DND-41 (cell line): ENCODE measurements around the gene CAND1.

Experiments
- ATAC-seq: fragments of 200-7000 bp; cut with Tn5 transposase; 3 replicates; pipeline ENCODE4 v1.9.1; 2021; ENCODE audit warnings: low read depth; ENCODE audit not compliant: insufficient read depth
- DNase-seq: peaks from one replicate; pipeline ENCODE4 v3.0.0-alpha.2; 2020
- H2AFZ ChIP-seq: 2 replicates; pipeline ENCODE4 v1.6.0; 2012; ENCODE audit warnings: low read depth, low read length
- H3K27ac ChIP-seq: 2 replicates; pipeline ENCODE4 v1.5.1; 2012; ENCODE audit warnings: low read length, inconsistent platforms
- H3K27me3 ChIP-seq: fragments of 200-600 bp; sonication (generic); 2 replicates; pipeline ENCODE4 v1.6.0; 2012; ENCODE audit warnings: low read length, mild to moderate bottlenecking, inconsistent platforms; ENCODE audit not compliant: insufficient read depth, poor library complexity
- H3K36me3 ChIP-seq: 2 replicates; pipeline ENCODE4 v1.5.1; 2012; ENCODE audit warnings: low read length, inconsistent platforms; ENCODE audit not compliant: insufficient read depth
- H3K4me1 ChIP-seq: 2 replicates; pipeline ENCODE4 v1.5.1; 2012; ENCODE audit warnings: mild to moderate bottlenecking, low read length; ENCODE audit not compliant: insufficient read depth
- H3K4me2 ChIP-seq: 2 replicates; pipeline ENCODE4 v1.6.0; 2012; ENCODE audit warnings: mild to moderate bottlenecking, moderate library complexity, low read length, inconsistent platforms; ENCODE audit not compliant: insufficient read depth
- H3K4me3 ChIP-seq, 2 experiments: fragments of 200-600 bp in 1 of 2; shearing (Covaris generic) in 1 of 2; 2 replicates each; pipeline ENCODE4 v1.5.1; 2012 to 2016; ENCODE audit warnings: inconsistent platforms in 2 of 2, low read length in 2 of 2, mild to moderate bottlenecking in 2 of 2, low read depth in 1 of 2, moderate library complexity in 1 of 2
- H3K79me2 ChIP-seq: 2 replicates; pipeline ENCODE4 v1.6.0; 2012; ENCODE audit warnings: low read length, inconsistent platforms; ENCODE audit not compliant: insufficient read depth
- H3K9ac ChIP-seq: 2 replicates; pipeline ENCODE4 v1.6.0; 2012; ENCODE audit warnings: low read depth, mild to moderate bottlenecking, inconsistent platforms, low read length, moderate library complexity
- H3K9me3 ChIP-seq: 2 replicates; pipeline ENCODE4 v1.5.1; 2012; ENCODE audit warnings: low read length, moderate library complexity, mild to moderate bottlenecking, inconsistent platforms; ENCODE audit not compliant: insufficient read depth, severe bottlenecking
- H4K20me1 ChIP-seq: 2 replicates; pipeline ENCODE4 v1.6.0; 2012; ENCODE audit warnings: low read length; ENCODE audit not compliant: insufficient read depth
- EZH2 ChIP-seq: IDR thresholded peaks from 3 replicates; pipeline ENCODE4 v1.6.1; 2012; ENCODE audit warnings: borderline replicate concordance, low read depth, mild to moderate bottlenecking, moderate library complexity, low read length, inconsistent platforms; ENCODE audit not compliant: severe bottlenecking
- TF ChIP-seq, protein P1 (sequence below): IDR thresholded peaks from 2 replicates; pipeline ENCODE4 v1.5.1; 2012; ENCODE audit warnings: borderline replicate concordance, low read length, moderate library complexity, mild to moderate bottlenecking; ENCODE audit not compliant: poor library complexity, severe bottlenecking; ENCODE audit errors: extremely low read depth

The CAND1 gene

DNA sequence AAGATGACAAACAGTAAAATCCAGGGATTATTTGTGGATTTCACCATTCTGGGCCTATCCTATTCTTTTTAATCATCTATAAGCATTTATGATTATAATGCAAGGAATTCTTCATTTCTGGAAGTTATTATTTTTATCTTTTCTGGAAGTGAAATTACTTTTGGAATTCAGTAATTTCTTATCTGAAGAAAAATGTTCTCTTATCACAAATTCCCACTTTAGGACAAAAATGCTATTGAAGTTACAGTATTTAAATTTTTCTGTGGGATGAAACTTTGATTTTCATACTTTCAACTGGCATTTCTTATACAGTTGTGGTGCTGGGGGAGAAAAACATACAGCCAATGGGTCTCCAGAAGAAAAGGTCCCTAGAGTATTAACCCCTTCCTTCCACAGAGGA is 96.0 kb downstream of the CAND1 start:
- H3K9me3 ChIP-seq, result no peaks in the 10 kb centered on the region
- no peak for DNase-seq
- no peaks in the 10 kb centered on the region for H3K36me3 ChIP-seq
- H3K79me2 ChIP-seq, result no peaks in the 10 kb centered on the region
- no peak overlapping the region for H3K27ac ChIP-seq
- no peak for ATAC-seq
- H3K4me1 ChIP-seq, result no peaks in the 10 kb centered on the region
- H3K9ac ChIP-seq, result no peak overlapping the region
- no peak for TF ChIP-seq EZH2
- TF ChIP-seq, protein P1, sequence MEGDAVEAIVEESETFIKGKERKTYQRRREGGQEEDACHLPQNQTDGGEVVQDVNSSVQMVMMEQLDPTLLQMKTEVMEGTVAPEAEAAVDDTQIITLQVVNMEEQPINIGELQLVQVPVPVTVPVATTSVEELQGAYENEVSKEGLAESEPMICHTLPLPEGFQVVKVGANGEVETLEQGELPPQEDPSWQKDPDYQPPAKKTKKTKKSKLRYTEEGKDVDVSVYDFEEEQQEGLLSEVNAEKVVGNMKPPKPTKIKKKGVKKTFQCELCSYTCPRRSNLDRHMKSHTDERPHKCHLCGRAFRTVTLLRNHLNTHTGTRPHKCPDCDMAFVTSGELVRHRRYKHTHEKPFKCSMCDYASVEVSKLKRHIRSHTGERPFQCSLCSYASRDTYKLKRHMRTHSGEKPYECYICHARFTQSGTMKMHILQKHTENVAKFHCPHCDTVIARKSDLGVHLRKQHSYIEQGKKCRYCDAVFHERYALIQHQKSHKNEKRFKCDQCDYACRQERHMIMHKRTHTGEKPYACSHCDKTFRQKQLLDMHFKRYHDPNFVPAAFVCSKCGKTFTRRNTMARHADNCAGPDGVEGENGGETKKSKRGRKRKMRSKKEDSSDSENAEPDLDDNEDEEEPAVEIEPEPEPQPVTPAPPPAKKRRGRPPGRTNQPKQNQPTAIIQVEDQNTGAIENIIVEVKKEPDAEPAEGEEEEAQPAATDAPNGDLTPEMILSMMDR, result no peak
- H3K4me3 ChIP-seq, result no peak overlapping the region
- H4K20me1 ChIP-seq, result no peaks in the 10 kb centered on the region
- H3K4me2 ChIP-seq, result no peak overlapping the region
- no peak overlapping the region for H2AFZ ChIP-seq
- no peaks in the 10 kb centered on the region for H3K27me3 ChIP-seq

DNA sequence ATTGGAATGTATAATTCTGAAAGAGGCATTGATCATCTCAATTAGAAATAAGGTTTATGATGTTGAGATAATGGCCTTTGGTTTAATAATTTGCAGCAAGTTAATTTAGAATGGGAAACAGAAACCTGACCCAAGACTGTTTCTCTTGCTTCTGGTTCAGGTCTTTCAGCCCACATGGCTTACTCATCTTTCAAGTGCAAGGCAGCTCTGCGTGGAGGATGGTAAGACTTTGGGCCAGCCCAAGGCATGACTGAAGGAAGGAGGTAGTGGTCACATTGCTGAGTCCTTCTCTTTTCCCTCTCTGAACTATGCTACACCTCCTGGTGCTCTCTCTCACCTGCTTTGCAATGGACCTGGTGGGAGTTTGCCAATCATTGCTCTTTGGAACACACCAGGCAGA is 98.7 kb downstream of the CAND1 start:
- H3K27ac ChIP-seq, result no peak overlapping the region
- ATAC-seq (no peak), DNase-seq (no peak)
- H3K9ac ChIP-seq, result no peak overlapping the region
- no peaks in the 10 kb centered on the region for H3K36me3 ChIP-seq
- H3K9me3 ChIP-seq, result peaks cover 6% of the 10 kb centered on the region
- H3K4me3 ChIP-seq, result no peak overlapping the region
- H2AFZ ChIP-seq, result no peak overlapping the region
- no peak for TF ChIP-seq EZH2
- TF ChIP-seq, protein P1, result no peak
- H4K20me1 ChIP-seq, result no peaks in the 10 kb centered on the region
- H3K4me1 ChIP-seq, result no peaks in the 10 kb centered on the region
- H3K79me2 ChIP-seq, result no peaks in the 10 kb centered on the region
- H3K4me2 ChIP-seq, result no peak overlapping the region
- no peaks in the 10 kb centered on the region for H3K27me3 ChIP-seq
